Trophoblast cell (in vitro differentiated cells and primary cell): ENCODE results near the gene ARL16. TPM values are rescaled to one million over a fixed set of nuclear protein-coding genes. Genes with fewer than 3 reads are reported as not detected.
A peak's percentile ranks its signal among the peaks of the same experiment; 100 is the strongest.

Experiments used
- DNase-seq, 2 donors: peaks; one replicate each; pipeline ENCODE4 v3.0.0-alpha.2; 2016
- H2AFZ ChIP-seq: 2 replicates; pipeline ENCODE4 v1.6.1; 2013; ENCODE audit warnings: low read length, moderate library complexity, mild to moderate bottlenecking; ENCODE audit not compliant: insufficient read depth, poor library complexity
- H2AK5ac ChIP-seq: 2 replicates; pipeline ENCODE4 v1.6.1; 2013; ENCODE audit warnings: mild to moderate bottlenecking, low read length
- H2BK120ac ChIP-seq: 2 replicates; pipeline ENCODE4 v1.6.1; 2013; ENCODE audit warnings: low read length, mild to moderate bottlenecking, moderate library complexity; ENCODE audit not compliant: insufficient read depth, poor library complexity
- H2BK12ac ChIP-seq: 2 replicates; pipeline ENCODE4 v1.6.1; 2013; ENCODE audit warnings: mild to moderate bottlenecking, low read length, moderate library complexity
- H2BK5ac ChIP-seq: 2 replicates; pipeline ENCODE4 v1.6.1; 2013; ENCODE audit warnings: low read length, low read depth, moderate library complexity, mild to moderate bottlenecking; ENCODE audit not compliant: poor library complexity
- H3K14ac ChIP-seq: 2 replicates; pipeline ENCODE4 v1.6.1; 2013; ENCODE audit warnings: mild to moderate bottlenecking, low read length
- H3K18ac ChIP-seq: 2 replicates; pipeline ENCODE4 v1.6.1; 2013; ENCODE audit warnings: mild to moderate bottlenecking, low read length
- H3K23ac ChIP-seq: 2 replicates; pipeline ENCODE4 v1.6.1; 2013; ENCODE audit warnings: low read length
- H3K27ac ChIP-seq: 2 replicates; pipeline ENCODE4 v1.5.1; 2013; ENCODE audit warnings: low read depth, mild to moderate bottlenecking, inconsistent platforms, low read length, moderate library complexity
- H3K27me3 ChIP-seq: 2 replicates; pipeline ENCODE4 v1.6.1; 2013; ENCODE audit warnings: inconsistent platforms, mild to moderate bottlenecking, low read length, moderate library complexity; ENCODE audit not compliant: insufficient read depth
- H3K36me3 ChIP-seq, 2 experiments: 1 replicate in 1 of 2; 2 replicates in 1 of 2; pipeline ENCODE4 v1.6.1; 2013; ENCODE audit warnings: low read length in 2 of 2, mild to moderate bottlenecking in 2 of 2, moderate library complexity in 1 of 2; ENCODE audit not compliant: insufficient read depth in 2 of 2, control insufficient read depth in 1 of 2
- H3K4ac ChIP-seq: 2 replicates; pipeline ENCODE4 v1.6.1; 2013; ENCODE audit warnings: low read depth, mild to moderate bottlenecking, low read length, moderate library complexity
- H3K4me1 ChIP-seq, 2 experiments: 1 replicate in 1 of 2; 2 replicates in 1 of 2; pipeline ENCODE4 v1.6.1; 2013; ENCODE audit warnings: low read length in 2 of 2, mild to moderate bottlenecking in 2 of 2, moderate library complexity in 1 of 2; ENCODE audit not compliant: insufficient read depth in 2 of 2, control insufficient read depth in 1 of 2
- H3K4me2 ChIP-seq: 2 replicates; pipeline ENCODE4 v1.6.1; 2013; ENCODE audit warnings: inconsistent platforms, mild to moderate bottlenecking, low read length, moderate library complexity
- H3K4me3 ChIP-seq: 2 replicates; pipeline ENCODE4 v1.5.1; 2013; ENCODE audit warnings: mild to moderate bottlenecking, low read depth, low read length, inconsistent platforms
- H3K79me1 ChIP-seq: one replicate; pipeline ENCODE4 v1.6.1; 2013; ENCODE audit warnings: low read length
- H3K79me2 ChIP-seq: 2 replicates; pipeline ENCODE4 v1.6.1; 2013; ENCODE audit warnings: low read length, mild to moderate bottlenecking; ENCODE audit not compliant: control insufficient read depth, insufficient read depth, poor library complexity
- H3K9ac ChIP-seq: 2 replicates; pipeline ENCODE4 v1.6.1; 2013; ENCODE audit warnings: mild to moderate bottlenecking, low read length
- H3K9me3 ChIP-seq: 2 replicates; pipeline ENCODE4 v1.6.1; 2013; ENCODE audit warnings: low read depth, mild to moderate bottlenecking, control low read depth, inconsistent platforms, low read length; ENCODE audit not compliant: insufficient read depth
- H4K12ac ChIP-seq: 2 replicates; pipeline ENCODE4 v1.6.1; 2013; ENCODE audit warnings: low read depth, mild to moderate bottlenecking, low read length, moderate library complexity
- H4K8ac ChIP-seq: 2 replicates; pipeline ENCODE4 v1.6.1; 2013; ENCODE audit warnings: low read depth, mild to moderate bottlenecking, low read length, moderate library complexity
- H4K91ac ChIP-seq: one replicate; pipeline ENCODE4 v1.6.1; 2013; ENCODE audit warnings: low read depth, mild to moderate bottlenecking, low read length, moderate library complexity
- WGBS: extraction: QIAGEN DNeasy Blood & Tissue Kit; methylation state at CpG from one replicate; pipeline ENCODE4 v1.1.7; 2013; ENCODE audit warnings: missing lambda C conversion rate; ENCODE audit not compliant: insufficient read length, insufficient coverage; ENCODE audit errors: extremely low coverage; 5-methylcytosine and 5-hydroxymethylcytosine counted together
- polyA plus RNA-seq: library from polyadenylated mRNA; stranded (reverse); fragments of 200-250 nt; gene quantifications from 2 replicates; pipeline ENCODE4 v1.2.3, GENCODE V29; 2013

The ARL16 gene, protein sequence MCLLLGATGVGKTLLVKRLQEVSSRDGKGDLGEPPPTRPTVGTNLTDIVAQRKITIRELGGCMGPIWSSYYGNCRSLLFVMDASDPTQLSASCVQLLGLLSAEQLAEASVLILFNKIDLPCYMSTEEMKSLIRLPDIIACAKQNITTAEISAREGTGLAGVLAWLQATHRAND
- 34.8 and 35.3 TPM in 2 replicates for polyA plus RNA-seq

DNA sequence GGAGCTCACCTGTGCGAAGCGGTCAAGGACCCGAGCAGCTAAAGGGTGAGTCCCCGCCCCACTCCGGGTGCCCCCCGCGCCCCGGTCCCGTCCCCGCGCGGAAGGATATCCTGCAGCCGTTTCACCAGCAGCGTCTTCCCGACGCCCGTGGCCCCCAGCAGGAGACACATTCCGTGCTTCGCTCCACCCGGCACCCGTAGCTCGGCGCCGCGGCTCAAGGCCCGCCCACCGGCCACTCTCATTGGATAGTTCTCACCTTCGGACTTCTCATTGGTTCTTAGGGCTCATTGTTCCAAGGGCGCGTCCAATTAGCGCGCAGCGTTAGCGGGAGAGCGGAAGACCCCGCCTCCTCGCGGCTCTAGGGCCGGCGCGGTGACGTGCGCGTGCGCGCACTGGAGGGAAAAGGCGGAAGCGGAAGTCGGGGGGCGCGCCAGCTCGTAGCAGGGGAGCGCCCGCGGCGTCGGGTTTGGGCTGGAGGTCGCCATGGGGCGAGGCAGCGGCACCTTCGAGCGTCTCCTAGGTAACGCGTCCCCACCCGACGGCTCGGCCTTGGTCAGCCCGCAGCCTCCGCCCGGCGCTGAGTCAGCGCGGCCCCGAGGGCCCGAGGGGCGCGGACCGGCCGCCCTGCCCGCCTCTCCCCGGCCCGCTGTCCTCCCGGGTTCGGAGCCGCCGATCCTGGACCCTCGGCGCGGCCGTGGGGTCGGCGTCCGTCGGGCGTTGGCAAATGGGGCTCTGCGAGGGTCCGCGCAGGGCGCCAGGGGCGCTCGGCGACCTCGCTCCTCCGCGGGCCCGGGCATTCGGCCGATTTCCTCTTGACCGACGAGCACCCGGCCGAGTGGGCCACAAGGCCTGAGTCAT lies at the start of gene ARL16, which contains the start of gene HGS:
TSS of gene ARL16 (minus strand) at position 214 of the 858 bp plus-strand sequence. CDS start at position 170, 44 bp downstream.
TSS of gene HGS (plus strand) at position 428 of the 858 bp plus-strand sequence. CDS start at position 484, 56 bp downstream.
- Histone ChIP-seq H3K23ac (no peak within 1 kb of the TSS), H2BK5ac (peak within 1 kb of the TSS; percentile 83), H4K12ac (peak within 1 kb of the TSS; percentile 92), H4K91ac (peak within 1 kb of the TSS; percentile 94), H4K8ac (peak within 1 kb of the TSS; percentile 94), H3K4me3 (peak within 1 kb of the TSS; percentile 95), H3K79me1 (peaks cover 10% of the 10 kb centered on the region), H3K4me1 (peaks cover 15 to 16% of the 10 kb centered on the region in 2 experiments), H3K27ac (peak within 1 kb of the TSS; percentile 32), H2AK5ac (peak within 1 kb of the TSS; percentile 85), H3K4ac (peak within 1 kb of the TSS; percentile 97), H3K27me3 (no peaks in the 10 kb centered on the region), H2BK120ac (peak within 1 kb of the TSS; percentile 87), H3K4me2 (peak within 1 kb of the TSS; percentile 79), H3K18ac (peak within 1 kb of the TSS; percentile 93), H2AFZ (peak within 1 kb of the TSS; percentile 87), H3K9ac (peak within 1 kb of the TSS; percentile 98), H3K79me2 (peaks cover 20% of the 10 kb centered on the region), H2BK12ac (peak within 1 kb of the TSS; percentile 39), H3K9me3 (no peaks in the 10 kb centered on the region), H3K36me3 (peaks cover 43 to 51% of the 10 kb centered on the region in 2 experiments), H3K14ac (peak within 1 kb of the TSS; percentile 97)
- no CpG with 5 or more reads among the region's 112 CpGs for WGBS
- peak; percentile 99 to 100 for DNase-seq

DNA sequence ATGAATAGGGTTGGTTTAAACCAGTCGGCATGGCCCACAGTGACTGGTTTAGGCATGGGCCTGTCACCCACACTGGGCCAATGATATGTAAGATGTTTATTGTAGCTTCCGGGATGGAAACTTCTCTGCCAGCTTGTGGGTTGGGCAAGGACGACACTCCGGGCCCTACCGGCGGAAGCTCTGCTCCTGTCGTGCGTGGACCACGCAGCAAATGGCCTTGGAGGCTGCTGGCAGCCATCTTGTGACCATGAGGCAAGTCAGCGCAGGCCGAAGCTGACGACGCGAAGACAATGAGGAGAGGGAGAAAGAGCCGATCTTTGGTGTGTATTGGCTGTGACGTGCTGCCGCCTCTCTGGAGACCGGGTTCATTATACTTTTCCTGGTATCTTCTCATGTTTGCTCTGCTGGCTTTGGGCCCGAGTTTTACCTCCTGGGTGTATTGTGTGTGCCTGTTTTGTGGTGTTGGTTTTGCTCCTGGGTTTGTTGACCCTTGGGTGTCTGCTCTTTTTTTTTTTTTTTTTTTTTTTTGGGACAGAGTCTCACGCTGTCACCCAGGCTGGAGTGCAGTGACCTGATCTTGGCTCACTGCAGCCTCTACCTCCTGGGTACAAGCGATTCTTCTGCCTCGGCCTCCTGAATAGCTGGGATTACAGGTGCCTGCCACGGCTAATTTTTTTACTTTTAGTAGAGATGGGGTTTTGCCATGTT lies 43.9 kb upstream of the ARL16 start:
- Histone ChIP-seq H3K23ac (no peak overlapping the region), H3K9ac (no peak overlapping the region), H3K36me3 (no peaks in the 10 kb centered on the region), H2BK120ac (no peak overlapping the region), H3K9me3 (no peaks in the 10 kb centered on the region), H2BK12ac (no peak overlapping the region), H3K27ac (no peak overlapping the region), H3K4me1 (peaks cover under 1 to 3% of the 10 kb centered on the region in 2 experiments), H3K79me2 (no peaks in the 10 kb centered on the region), H3K18ac (no peak overlapping the region), H4K12ac (no peak overlapping the region), H4K91ac (no peak overlapping the region), H3K14ac (no peak overlapping the region), H3K4me2 (no peak overlapping the region), H4K8ac (no peak overlapping the region), H2AFZ (no peak overlapping the region), H3K27me3 (no peaks in the 10 kb centered on the region), H2AK5ac (no peak overlapping the region), H2BK5ac (no peak overlapping the region), H3K4ac (no peak overlapping the region), H3K4me3 (no peak overlapping the region), H3K79me1 (no peaks in the 10 kb centered on the region)
- no CpG with 5 or more reads among the region's 23 CpGs for WGBS
- no peak for DNase-seq

DNA sequence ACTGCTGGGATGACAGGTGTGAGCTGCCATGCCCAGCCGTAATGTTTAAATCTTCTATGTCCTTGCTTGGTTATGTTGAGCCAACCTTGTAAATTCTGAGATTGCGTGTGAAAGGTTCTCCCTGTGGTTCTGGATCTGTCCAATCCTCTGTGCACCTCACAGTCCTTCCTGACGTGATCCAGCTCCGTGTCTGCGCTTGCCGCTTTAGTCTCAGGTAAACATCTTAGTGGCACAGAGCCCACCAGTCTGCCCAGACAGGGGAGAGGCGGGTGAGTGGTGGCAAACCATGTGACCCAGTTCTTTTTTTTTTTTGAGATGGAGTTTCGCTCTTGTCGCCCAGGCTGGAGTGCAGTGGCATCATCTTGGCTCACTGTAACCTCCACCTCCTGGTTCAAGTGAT lies 42.4 kb upstream of the ARL16 start:
- no peaks in the 10 kb centered on the region for H3K27me3 ChIP-seq
- no peak overlapping the region for H2AFZ ChIP-seq
- no peak overlapping the region for H4K91ac ChIP-seq
- H4K12ac ChIP-seq: no peak overlapping the region
- H3K79me2 ChIP-seq: no peaks in the 10 kb centered on the region
- H2BK12ac ChIP-seq: no peak overlapping the region
- DNase-seq: no peak
- H3K4me3 ChIP-seq: no peak overlapping the region
- H2AK5ac ChIP-seq: no peak overlapping the region
- H3K4me2 ChIP-seq: no peak overlapping the region
- no peak overlapping the region for H2BK120ac ChIP-seq
- no peak overlapping the region for H4K8ac ChIP-seq
- no CpG with 5 or more reads among the region's 9 CpGs for whole genome bisulfite sequencing
- no peak overlapping the region for H3K18ac ChIP-seq
- H3K79me1 ChIP-seq: no peaks in the 10 kb centered on the region
- H3K4me1 ChIP-seq: peaks cover 4 to 5% of the 10 kb centered on the region in 2 experiments
- H3K36me3 ChIP-seq: no peaks in the 10 kb centered on the region
- no peak overlapping the region for H3K4ac ChIP-seq
- no peaks in the 10 kb centered on the region for H3K9me3 ChIP-seq
- H2BK5ac ChIP-seq: no peak overlapping the region
- no peak overlapping the region for H3K23ac ChIP-seq
- no peak overlapping the region for H3K14ac ChIP-seq
- no peak overlapping the region for H3K27ac ChIP-seq
- H3K9ac ChIP-seq: no peak overlapping the region

DNA sequence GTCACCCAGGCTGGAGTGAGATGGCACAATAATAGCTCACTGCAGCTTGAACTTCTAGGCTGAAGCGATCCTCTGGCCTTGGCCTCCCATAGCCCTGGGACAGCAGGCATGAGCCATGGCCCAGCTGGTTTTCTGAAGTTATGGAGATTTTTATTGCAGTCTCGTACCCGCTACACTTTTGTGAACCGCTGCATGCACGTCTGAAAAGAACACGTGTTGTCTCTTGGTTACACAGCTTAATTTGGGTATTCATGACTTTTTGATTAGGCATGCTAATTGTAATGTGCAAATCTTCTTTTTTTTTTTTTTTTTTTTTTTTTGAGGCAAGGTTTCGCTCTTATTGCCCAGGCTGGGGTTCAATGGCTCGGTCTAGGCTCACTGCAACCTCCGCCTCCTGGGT lies 41.8 kb upstream of the ARL16 start:
- H3K27me3 ChIP-seq: no peaks in the 10 kb centered on the region
- H2BK120ac ChIP-seq: no peak overlapping the region
- H3K9ac ChIP-seq: no peak overlapping the region
- H2AK5ac ChIP-seq: no peak overlapping the region
- no peak overlapping the region for H4K12ac ChIP-seq
- H3K4me3 ChIP-seq: no peak overlapping the region
- no peak overlapping the region for H2BK12ac ChIP-seq
- H3K4ac ChIP-seq: no peak overlapping the region
- H2AFZ ChIP-seq: no peak overlapping the region
- H3K4me1 ChIP-seq: peaks cover 4% of the 10 kb centered on the region in 2 experiments
- H3K4me2 ChIP-seq: no peak overlapping the region
- no peak overlapping the region for H4K91ac ChIP-seq
- no peak overlapping the region for H3K23ac ChIP-seq
- no CpG with 5 or more reads among the region's 9 CpGs for WGBS
- H2BK5ac ChIP-seq: no peak overlapping the region
- H3K9me3 ChIP-seq: no peaks in the 10 kb centered on the region
- H3K14ac ChIP-seq: no peak overlapping the region
- DNase-seq: no peak
- no peak overlapping the region for H3K18ac ChIP-seq
- peaks cover 0 to under 1% of the 10 kb centered on the region in 2 experiments for H3K36me3 ChIP-seq
- no peak overlapping the region for H3K27ac ChIP-seq
- H3K79me1 ChIP-seq: no peaks in the 10 kb centered on the region
- no peaks in the 10 kb centered on the region for H3K79me2 ChIP-seq
- no peak overlapping the region for H4K8ac ChIP-seq
